Activated CD4-positive, alpha-beta T cell treated with anti-CD3 and anti-CD28 coated beads for 4 hours (primary cell): ENCODE data around the gene EEA1.

Experiments used
- DNase-seq, 2 donors: peaks; one replicate each; pipeline ENCODE4 v3.0.0-alpha.2; 2020

EEA1 gene

GRCh38 chr12:92877904-92878303 lies 51.2 kb downstream of the EEA1 start:
- no peak for DNase-seq

GRCh38 chr12:92876496-92876895 lies 52.6 kb downstream of the EEA1 start:
- no peak for DNase-seq

DNA sequence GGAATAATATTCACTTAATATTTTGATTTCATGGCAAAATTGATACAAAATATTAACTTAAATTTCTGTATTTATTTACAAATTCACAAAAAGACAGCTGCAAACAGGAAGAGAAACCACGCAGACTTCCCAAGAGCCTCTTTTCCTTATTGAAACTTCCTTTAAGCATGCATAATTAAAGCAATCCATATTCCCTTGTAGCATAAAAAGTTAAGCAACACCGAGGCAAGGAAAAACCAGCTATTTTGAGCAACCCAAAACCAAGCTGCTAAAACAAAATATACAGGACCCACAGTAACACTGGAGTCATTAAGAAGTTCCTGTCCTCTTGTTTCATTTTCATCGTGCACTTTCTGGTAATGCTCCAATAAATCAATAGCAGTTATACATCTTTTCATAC lies 58.0 kb downstream of the EEA1 start:
- DNase-seq = no peak

GRCh38 chr12:92866418-92866817 lies 62.7 kb downstream of the EEA1 start:
- no peak for DNase-seq

GRCh38 chr12:92863251-92863650 lies 65.8 kb downstream of the EEA1 start:
- DNase-seq = no peak

DNA sequence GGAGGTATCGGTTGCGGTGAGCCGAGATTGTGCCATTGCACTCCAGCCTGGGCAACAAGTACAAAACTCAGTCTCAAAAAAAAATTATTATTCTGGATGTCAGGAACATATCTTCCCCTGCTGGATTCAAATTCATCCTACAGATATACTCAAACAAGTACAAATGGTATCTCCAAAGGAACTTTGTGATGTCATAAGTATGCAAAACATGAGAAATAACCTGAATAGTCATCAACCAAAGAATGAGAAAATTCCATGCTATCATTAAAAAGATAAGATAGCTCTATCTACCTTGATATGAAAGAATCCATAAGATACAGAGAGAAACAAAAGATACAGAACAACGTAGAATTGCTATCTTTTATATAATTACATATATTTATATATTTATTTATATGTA lies 67.7 kb downstream of the EEA1 start:
- no peak for DNase-seq

DNA sequence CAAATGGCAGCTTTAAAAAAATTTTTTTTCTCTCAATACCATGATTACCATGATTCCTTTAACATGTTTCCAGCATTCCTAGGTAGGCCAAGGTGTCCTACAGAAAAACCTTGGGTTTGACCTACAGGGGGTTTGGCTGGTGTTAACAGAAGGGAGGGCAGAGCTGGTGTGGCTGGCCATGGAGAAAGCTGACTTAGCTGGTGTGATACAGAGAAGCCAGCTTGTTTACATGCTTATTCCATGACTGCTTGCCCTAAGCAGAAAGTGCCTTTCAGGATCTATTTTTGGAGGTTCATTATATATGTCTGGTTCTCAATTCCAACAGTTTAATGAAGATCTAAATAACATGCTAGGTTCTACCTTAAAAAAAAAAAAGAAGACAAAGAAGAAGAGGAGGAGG lies 68.6 kb downstream of the EEA1 start:
- DNase-seq = no peak

DNA sequence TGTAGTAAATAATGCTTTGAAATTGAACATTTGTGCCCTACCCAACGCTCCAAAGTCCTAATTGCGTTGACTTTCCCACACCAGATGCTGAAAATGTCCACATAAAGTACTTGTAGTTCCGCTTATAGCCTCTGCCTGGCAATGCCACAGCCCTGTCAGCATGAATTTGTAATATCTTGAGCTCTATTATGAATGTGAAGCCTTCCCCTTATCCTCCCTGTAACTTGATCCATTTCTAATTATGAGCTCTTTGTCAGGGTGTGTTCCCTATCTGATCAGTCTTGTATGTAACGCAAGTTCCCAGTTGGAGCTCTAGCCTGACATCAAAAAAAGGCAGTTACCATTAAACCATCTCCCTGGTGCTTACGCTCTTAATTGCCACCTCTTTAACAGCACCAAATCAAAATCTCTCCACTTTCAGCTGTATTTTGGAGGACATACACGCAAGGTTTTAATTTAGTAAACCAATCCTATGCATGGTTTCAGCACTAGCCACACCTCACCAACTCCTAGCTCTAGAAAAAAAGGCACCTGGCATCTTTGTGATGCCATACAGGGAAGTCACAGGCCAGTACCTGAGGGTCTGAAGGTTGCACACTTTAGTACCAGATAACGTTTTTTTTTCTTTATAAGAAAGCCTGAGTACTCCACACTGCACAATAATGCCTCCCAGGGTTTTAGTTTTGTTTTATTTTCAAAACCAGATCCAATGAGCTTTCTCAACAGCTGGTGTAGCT lies 69.3 kb downstream of the EEA1 start:
- no peak for DNase-seq

- DNase-seq = no peak
These were observed 71.3 kb downstream of the EEA1 start for GRCh38 chr12:92857818-92858217.

- no peak for DNase-seq
These were observed 74.8 kb downstream of the EEA1 start for GRCh38 chr12:92854344-92854743.

- no peak for DNase-seq
These were observed 80.4 kb downstream of the EEA1 start for GRCh38 chr12:92848740-92849139.

- no peak for DNase-seq
These were observed 81.7 kb downstream of the EEA1 start for GRCh38 chr12:92847368-92847767.

DNA sequence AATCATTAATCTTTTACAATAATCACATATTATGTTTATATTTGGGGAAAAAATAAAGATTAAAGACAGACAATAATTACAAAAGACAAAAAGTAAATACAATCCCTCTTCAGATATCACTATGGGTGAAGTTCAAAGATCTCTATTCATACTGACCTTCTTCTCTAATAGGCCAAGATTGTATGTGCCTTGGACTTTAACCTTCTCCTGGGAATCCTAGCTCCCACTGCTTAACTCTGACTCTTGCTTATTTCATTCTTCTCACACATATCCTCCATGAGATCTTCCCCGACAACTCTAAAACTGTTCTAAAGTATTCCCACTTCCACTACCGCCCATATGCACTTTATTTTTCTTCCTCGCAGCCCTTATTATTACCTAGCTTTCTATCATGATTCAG lies 83.8 kb downstream of the EEA1 start:
- DNase-seq = no peak

GRCh38 chr12:92844151-92844763 lies 84.8 kb downstream of the EEA1 start:
- DNase-seq = no peak

- DNase-seq = no peak
These were observed 99.3 kb downstream of the EEA1 start for GRCh38 chr12:92829686-92830282.

- no peak for DNase-seq
These were observed 100.5 kb downstream of the EEA1 start for GRCh38 chr12:92828565-92828964.

DNA sequence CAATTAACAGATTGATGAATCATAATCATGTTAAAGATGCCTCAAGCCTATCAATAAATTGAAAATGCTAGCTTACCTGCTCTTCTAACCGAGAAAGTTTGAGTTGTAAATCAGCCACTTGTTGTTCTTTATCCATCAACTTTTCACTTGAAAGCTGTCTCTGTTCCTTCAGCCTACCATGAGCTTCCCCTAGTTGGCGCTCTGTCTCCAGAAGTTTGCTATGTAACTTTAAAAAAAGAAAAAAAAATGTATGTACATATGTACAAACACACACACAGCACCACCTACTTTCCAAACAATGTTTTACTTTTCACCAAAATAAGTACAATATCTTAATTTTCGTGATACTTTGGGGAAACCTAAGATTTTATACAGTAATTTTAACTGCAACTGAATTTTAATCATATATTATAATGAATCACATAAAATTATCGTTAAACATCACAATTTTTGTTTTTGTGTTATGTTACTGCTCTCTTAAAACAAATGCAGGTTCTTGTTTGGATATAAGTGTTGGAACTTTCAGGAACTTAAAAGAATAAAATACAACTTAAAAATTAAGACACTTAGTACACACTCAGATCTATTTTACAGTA lies 101.2 kb downstream of the EEA1 start:
- peak; percentile 31 to 36 for DNase-seq

DNA sequence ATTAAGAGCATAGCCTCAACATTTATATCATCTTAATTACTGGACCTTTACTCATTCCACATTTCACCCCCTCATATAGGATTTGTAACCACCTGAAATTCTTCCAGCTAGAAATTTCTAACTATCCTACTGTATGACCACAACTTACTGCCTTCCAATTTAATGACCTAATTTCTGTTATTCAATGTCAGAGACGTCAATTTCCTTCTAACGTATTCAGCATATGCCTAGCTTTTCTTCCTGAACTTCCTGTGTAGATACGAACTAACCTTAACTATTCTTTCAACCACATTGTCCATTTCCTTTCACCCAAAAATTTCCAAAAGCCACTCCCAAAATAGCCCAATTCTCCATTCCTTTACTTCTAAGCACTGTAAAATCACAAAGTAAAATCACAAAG lies 108.0 kb downstream of the EEA1 start:
- no peak for DNase-seq

GRCh38 chr12:92814584-92814983 lies 114.5 kb downstream of the EEA1 start:
- no peak for DNase-seq

- DNase-seq = no peak
These were observed 118.7 kb downstream of the EEA1 start for GRCh38 chr12:92810370-92810769.

DNA sequence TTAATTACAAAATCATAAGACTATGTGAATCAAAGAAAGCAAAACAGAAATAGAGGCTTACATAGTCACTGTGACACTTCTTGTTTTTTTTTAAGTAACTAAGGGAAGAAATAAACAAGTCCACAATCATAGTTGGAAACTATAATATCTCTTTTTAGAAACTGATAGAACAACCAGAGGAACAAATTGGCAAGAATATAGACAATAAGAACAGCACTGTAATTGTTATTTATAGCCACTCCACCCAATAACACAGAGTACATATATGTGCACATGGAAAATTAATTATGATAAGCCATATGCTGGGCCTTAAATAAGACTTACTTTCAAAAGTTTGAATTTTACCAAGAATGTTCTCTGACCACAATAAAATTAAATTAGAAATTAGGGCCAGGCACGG lies 125.2 kb downstream of the EEA1 start:
- no peak for DNase-seq

- no peak for DNase-seq
These were observed 126.2 kb downstream of the EEA1 start for GRCh38 chr12:92802906-92803305.

DNA sequence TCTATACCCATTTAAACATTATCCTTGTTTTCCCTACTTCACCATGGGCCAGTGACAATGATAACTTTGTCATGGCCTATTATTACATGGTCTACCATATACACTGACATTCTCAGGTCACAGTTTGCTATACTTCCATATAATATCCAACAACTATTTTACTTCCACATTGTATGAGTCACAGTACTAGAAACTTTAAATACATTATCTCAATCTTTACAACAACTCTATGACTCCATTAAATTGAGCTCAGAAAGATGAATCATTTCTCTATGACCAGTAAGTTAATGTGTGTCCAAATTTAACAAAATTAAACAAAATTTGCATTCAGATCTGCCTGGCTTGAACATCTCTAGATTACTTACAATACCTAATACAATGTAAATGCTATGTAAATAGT lies 132.4 kb downstream of the EEA1 start:
- DNase-seq = no peak

GRCh38 chr12:92794814-92795213 lies 134.3 kb downstream of the EEA1 start:
- no peak for DNase-seq
